NT2/D1 (cell line): ENCODE results near the gene MSMP.
A peak's percentile ranks its signal among the peaks of the same experiment; 100 is the strongest.

Source experiments
- DNase-seq: peaks from one replicate; pipeline ENCODE4 v3.0.0-alpha.2; 2011; ENCODE audit warnings: low read depth, low spot score
- H3K27me3 ChIP-seq: 2 replicates; pipeline ENCODE4 v1.6.0; 2011; ENCODE audit warnings: mild to moderate bottlenecking; ENCODE audit not compliant: insufficient read length, insufficient read depth
- H3K36me3 ChIP-seq: 2 replicates; pipeline ENCODE4 v1.6.1; 2011; ENCODE audit warnings: mild to moderate bottlenecking, low read length, mixed read lengths; ENCODE audit not compliant: insufficient read depth, insufficient read length
- H3K4me1 ChIP-seq: 2 replicates; pipeline ENCODE4 v1.5.1; 2011; ENCODE audit not compliant: insufficient read depth, insufficient read length
- H3K4me3 ChIP-seq: 2 replicates; pipeline ENCODE4 v1.5.1; 2011; ENCODE audit warnings: low read depth; ENCODE audit not compliant: insufficient read length
- H3K9ac ChIP-seq: 2 replicates; pipeline ENCODE4 v1.6.0; 2011; ENCODE audit warnings: low read depth; ENCODE audit not compliant: insufficient read length
- H3K9me3 ChIP-seq: 2 replicates; pipeline ENCODE4 v1.5.1; 2011; ENCODE audit warnings: mild to moderate bottlenecking, low read length; ENCODE audit not compliant: insufficient read depth
- SUZ12 ChIP-seq: IDR thresholded peaks from 2 replicates; pipeline ENCODE4 v1.6.1; 2011; ENCODE audit not compliant: insufficient read length, insufficient read depth; ENCODE audit errors: extremely low read depth
- YY1 ChIP-seq: IDR thresholded peaks from 2 replicates; pipeline ENCODE4 v1.6.1; 2011; ENCODE audit not compliant: insufficient read length, insufficient read depth
- ZNF274 ChIP-seq: IDR thresholded peaks from 2 replicates; pipeline ENCODE4 v1.6.1; 2011; ENCODE audit warnings: mild to moderate bottlenecking, low read depth, low read length

MSMP gene

GRCh38 chr9:35757892-35758275 lies 3.8 kb upstream of the MSMP start:
- Histone ChIP-seq H3K4me3 (peak overlapping the region; percentile 60), H3K4me1 (peaks cover 10% of the 10 kb centered on the region)
- TF ChIP-seq ZNF274: no peak
- no peak for TF ChIP-seq YY1
- TF ChIP-seq SUZ12: no peak

DNA sequence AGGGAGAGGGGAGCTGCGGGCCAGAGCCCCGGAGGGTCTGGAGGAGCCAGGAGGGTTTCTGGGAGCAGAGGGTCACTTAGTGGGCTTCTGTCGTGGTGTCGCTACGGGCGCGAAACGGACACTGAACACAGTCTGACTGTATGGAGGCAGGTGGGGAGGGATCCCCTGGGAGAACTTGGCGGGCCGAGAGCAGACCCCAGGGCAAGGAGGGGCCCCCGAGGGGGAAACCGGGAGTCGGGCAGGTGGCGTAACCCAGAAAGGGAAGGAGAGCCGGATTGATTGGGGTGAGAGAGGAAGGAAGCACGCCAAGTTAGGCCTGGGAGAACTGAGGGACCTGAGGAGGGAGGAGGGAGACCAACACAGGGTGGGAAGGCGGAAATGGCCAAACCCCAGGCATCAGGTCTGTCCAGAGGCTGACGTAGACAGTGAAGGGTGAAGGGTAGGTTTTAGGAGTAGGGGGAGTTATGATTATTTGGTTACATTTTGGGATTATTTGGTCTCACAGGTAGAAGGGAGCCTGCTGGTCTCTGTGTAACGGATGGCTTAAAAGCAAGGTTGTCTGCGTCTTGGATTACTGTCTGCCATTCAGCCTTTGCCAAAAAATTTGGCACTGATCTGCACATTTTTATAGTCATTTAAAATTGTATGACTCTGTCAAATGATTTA lies 3.3 kb upstream of the MSMP start:
- Histone ChIP-seq H3K4me1 (peaks cover 10% of the 10 kb centered on the region), H3K36me3 (peaks cover 29% of the 10 kb centered on the region), H3K27me3 (no peaks in the 10 kb centered on the region), H3K9ac (peak overlapping the region; percentile 86), H3K4me3 (peak overlapping the region; percentile 60), H3K9me3 (no peaks in the 10 kb centered on the region)
- TF ChIP-seq YY1 (no peak), SUZ12 (no peak), ZNF274 (no peak)
- peak; percentile 30 for DNase-seq

More at GRCh38 chr9:35757892-35758275, 3.8 kb upstream of the MSMP start:
- no peak for DNase-seq
- Histone ChIP-seq H3K9ac (no peak overlapping the region), H3K27me3 (no peaks in the 10 kb centered on the region), H3K9me3 (no peaks in the 10 kb centered on the region), H3K36me3 (peaks cover 24% of the 10 kb centered on the region)

GRCh38 chr9:35756275-35757225 lies 2.5 kb upstream of the MSMP start:
- Histone ChIP-seq H3K4me1 (peaks cover 10% of the 10 kb centered on the region), H3K27me3 (no peaks in the 10 kb centered on the region), H3K9me3 (no peaks in the 10 kb centered on the region), H3K9ac (peak overlapping the region; percentile 86), H3K36me3 (peaks cover 37% of the 10 kb centered on the region), H3K4me3 (peak overlapping the region; percentile 60)
- peak; percentile 58 for DNase-seq
- TF ChIP-seq YY1 (no peak), ZNF274 (no peak), SUZ12 (no peak)

DNA sequence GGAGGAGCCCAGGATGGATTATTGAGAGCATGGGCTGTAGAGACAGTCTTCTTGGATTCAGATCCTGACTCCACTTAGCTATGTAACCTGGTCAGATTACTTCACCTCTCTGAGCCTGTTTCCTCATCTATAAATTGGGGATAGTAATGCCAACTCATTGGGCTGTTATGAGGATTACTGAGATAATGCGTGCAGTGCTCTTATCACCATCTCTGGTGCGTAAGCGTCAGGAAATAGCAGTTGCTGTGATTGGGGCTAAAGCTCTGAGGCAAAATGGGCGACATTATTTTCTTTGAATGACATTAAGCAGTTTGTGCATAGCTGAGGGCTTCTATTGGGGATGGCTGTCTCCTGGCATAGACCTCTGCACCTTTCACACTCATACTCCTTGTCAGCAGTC lies 995 bp upstream of the MSMP start:
- H3K27me3 ChIP-seq: no peaks in the 10 kb centered on the region
- peaks cover 52% of the 10 kb centered on the region for H3K36me3 ChIP-seq
- TF ChIP-seq SUZ12: no peak
- no peak for TF ChIP-seq YY1
- no peak for TF ChIP-seq ZNF274
- H3K9me3 ChIP-seq: no peaks in the 10 kb centered on the region
- H3K9ac ChIP-seq: no peak overlapping the region
- no peak overlapping the region for H3K4me3 ChIP-seq
- DNase-seq: no peak
- peaks cover 12% of the 10 kb centered on the region for H3K4me1 ChIP-seq

DNA sequence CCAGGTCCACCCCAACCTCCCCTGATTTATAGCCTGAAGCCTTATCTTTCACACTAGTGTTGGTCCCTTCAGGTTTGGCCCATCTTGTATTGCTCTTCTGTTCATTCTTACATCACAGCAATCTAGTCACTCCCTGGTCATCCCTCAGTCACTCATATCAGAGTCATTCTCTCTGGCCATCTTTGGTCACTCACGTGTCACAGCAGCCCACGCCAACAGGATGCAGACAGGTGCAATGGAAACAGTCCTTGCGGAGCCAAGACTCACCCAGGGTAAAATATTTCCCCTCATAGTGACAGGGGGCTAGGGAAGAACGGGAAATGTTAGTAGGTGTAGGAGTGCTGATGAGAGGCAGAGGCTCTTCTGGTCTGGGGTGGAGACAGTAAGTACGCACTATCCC lies 610 bp downstream of the MSMP start:
- Histone ChIP-seq H3K4me3 (no peak overlapping the region), H3K9me3 (no peaks in the 10 kb centered on the region), H3K9ac (no peak overlapping the region), H3K27me3 (no peaks in the 10 kb centered on the region), H3K36me3 (peaks cover 52% of the 10 kb centered on the region), H3K4me1 (peaks cover 15% of the 10 kb centered on the region)
- TF ChIP-seq SUZ12 (no peak), YY1 (no peak), ZNF274 (no peak)
- no peak for DNase-seq

GRCh38 chr9:35750256-35750531 lies 3.9 kb downstream of the MSMP start:
- peaks cover 12% of the 10 kb centered on the region for H3K4me1 ChIP-seq
- TF ChIP-seq SUZ12: no peak
- no peak for TF ChIP-seq ZNF274
- TF ChIP-seq YY1: no peak
- H3K27me3 ChIP-seq: no peaks in the 10 kb centered on the region
- no peak for DNase-seq
- no peaks in the 10 kb centered on the region for H3K9me3 ChIP-seq
- peak overlapping the region; percentile 97 for H3K9ac ChIP-seq
- H3K36me3 ChIP-seq: peaks cover 75% of the 10 kb centered on the region
- peak overlapping the region; percentile 92 for H3K4me3 ChIP-seq

GRCh38 chr9:35749515-35750255 lies 4.4 kb downstream of the MSMP start:
- peak overlapping the region; percentile 92 for H3K4me3 ChIP-seq
- H3K36me3 ChIP-seq: peaks cover 75% of the 10 kb centered on the region
- no peak for DNase-seq

More at GRCh38 chr9:35749515-35750255, 4.4 kb downstream of the MSMP start:
- TF ChIP-seq YY1: no peak
- no peak for TF ChIP-seq SUZ12
- no peak for TF ChIP-seq ZNF274
- Histone ChIP-seq H3K27me3 (no peaks in the 10 kb centered on the region), H3K9ac (peak overlapping the region; percentile 97), H3K9me3 (no peaks in the 10 kb centered on the region), H3K4me1 (peaks cover 12% of the 10 kb centered on the region)
